Measurements from ENCODE around the gene IGSF8.
"Not testable (repeated sequence)": the region's sequence is repeated elsewhere in the genome, so short reads cannot be mapped to it uniquely, and the experiment has no call there.

IGSF8 gene

DNA sequence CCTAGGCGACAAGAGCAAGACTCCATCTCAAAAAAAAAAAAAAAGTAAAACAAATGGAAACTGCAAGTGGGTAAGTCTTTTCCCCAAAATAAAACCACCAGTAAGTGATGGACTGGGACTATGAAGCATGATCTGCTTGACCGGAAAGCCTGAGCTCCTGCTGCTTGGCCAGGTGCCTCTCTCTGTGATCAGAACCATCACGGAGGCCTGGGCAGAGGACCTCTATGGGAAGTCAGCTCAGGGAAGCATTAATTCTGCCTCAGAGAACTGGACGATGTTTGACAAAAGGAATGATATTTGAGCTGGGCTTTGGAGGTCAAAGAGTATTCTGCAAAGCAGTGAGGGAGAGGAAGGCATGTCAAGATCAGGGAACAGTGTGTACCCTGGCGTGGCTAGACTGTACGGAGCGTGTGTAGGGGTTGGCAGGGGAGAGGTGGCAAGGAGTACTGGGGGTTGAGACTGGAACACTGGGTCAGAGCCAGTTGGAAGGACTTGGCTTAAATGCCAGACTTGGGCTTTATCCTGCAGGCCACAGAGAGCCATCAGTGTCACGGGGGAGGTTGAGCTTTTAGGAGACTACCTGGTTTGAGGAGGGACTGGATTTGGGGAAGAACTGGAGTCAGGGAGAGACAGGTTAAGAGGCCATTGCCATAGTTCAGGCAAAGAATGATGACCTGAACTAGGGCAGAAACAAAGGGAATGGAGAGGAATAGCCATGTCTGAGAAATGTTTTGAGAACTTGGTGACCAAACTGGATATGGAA is 33.6 kb upstream of the IGSF8 start:
- Histone ChIP-seq H3K4me1 (ENCODE audit: insufficient read depth, low read length) (no peaks in the 10 kb centered on the region), H3K36me3 (ENCODE audit: insufficient read depth, low read length) (no peaks in the 10 kb centered on the region), H2AFZ (ENCODE audit: low read depth, low read length) (no peak overlapping the region)

DNA sequence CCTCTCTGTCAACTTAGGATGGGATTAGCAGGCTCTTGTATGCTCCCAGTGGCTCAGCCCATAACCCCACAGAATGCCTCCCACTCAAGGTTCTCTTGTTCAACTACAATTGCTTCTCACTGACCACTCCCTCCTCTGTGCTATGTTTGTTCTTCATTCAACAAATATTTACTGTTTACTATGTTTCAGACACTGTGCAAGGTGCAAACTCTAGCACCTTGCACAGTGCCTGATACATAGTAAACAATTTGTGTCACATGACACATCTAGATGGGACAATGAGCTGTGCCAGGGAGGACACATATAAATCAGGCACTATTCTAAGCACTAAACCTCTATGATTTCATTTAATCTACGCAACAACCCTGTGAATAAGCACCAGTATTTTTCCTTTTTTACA is 32.5 kb upstream of the IGSF8 start:
- Histone ChIP-seq H3K4me3 (ENCODE audit: low read length) (no peak overlapping the region), H2AFZ (ENCODE audit: low read depth, low read length) (no peak overlapping the region), H3K9me3 (ENCODE audit: low read length) (no peaks in the 10 kb centered on the region), H3K36me3 (ENCODE audit: insufficient read depth, low read length) (no peaks in the 10 kb centered on the region), H3K4me1 (ENCODE audit: insufficient read depth, low read length) (no peaks in the 10 kb centered on the region), H3K27me3 (ENCODE audit: insufficient read depth, low read length) (no peaks in the 10 kb centered on the region)

More for the DNA sequence above, 33.6 kb upstream of the IGSF8 start:
- no peaks in the 10 kb centered on the region for H3K27me3 ChIP-seq (ENCODE audit: insufficient read depth, low read length)
- H3K9me3 ChIP-seq (ENCODE audit: low read length) = peaks cover 3% of the 10 kb centered on the region
- no peak overlapping the region for H3K4me3 ChIP-seq (ENCODE audit: low read length)

DNA sequence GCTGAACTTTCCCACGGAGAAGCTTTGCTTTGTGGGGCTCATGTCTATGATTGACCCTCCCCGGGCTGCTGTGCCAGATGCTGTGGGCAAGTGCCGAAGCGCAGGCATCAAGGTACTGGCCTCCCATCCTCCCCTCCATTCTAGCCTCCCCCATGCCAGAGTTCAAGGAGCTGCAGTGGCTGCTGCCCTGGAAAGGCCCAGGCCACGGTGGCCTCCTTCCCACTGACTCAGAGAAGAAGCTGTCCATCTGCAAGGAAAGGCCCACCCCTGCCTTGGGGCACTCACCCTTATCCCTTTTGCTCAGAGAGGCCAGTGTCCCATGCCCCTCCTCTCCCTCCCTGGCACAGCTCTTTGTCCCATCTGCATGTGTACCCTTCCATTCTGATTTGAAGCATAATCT is 32.1 kb upstream of the IGSF8 start:
- Histone ChIP-seq H3K27me3 (ENCODE audit: insufficient read depth, low read length) (no peaks in the 10 kb centered on the region), H3K4me3 (ENCODE audit: low read length) (no peak overlapping the region), H3K36me3 (ENCODE audit: insufficient read depth, low read length) (no peaks in the 10 kb centered on the region), H3K4me1 (ENCODE audit: insufficient read depth, low read length) (no peaks in the 10 kb centered on the region), H3K9me3 (ENCODE audit: low read length) (no peaks in the 10 kb centered on the region), H2AFZ (ENCODE audit: low read depth, low read length) (no peak overlapping the region)

DNA sequence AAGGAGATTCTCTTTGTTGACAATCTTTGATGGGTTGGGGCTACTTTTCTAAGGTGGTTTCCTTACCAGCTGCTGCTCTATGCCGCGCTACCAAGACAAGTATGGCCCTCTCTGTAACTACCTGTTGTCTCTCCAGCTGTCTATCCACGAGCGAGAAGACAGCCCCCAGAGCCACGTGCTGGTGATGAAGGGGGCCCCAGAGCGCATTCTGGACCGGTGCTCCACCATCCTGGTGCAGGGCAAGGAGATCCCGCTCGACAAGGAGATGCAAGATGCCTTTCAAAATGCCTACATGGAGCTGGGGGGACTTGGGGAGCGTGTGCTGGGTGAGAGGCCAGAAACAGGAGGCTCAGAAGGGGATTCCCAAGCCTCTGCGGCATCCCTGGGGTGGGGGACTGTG is 31.5 kb upstream of the IGSF8 start:
- Histone ChIP-seq H2AFZ (ENCODE audit: low read depth, low read length) (no peak overlapping the region), H3K27me3 (ENCODE audit: insufficient read depth, low read length) (no peaks in the 10 kb centered on the region), H3K4me3 (ENCODE audit: low read length) (no peak overlapping the region), H3K36me3 (ENCODE audit: insufficient read depth, low read length) (no peaks in the 10 kb centered on the region), H3K4me1 (ENCODE audit: insufficient read depth, low read length) (no peaks in the 10 kb centered on the region), H3K9me3 (ENCODE audit: low read length) (no peaks in the 10 kb centered on the region)

DNA sequence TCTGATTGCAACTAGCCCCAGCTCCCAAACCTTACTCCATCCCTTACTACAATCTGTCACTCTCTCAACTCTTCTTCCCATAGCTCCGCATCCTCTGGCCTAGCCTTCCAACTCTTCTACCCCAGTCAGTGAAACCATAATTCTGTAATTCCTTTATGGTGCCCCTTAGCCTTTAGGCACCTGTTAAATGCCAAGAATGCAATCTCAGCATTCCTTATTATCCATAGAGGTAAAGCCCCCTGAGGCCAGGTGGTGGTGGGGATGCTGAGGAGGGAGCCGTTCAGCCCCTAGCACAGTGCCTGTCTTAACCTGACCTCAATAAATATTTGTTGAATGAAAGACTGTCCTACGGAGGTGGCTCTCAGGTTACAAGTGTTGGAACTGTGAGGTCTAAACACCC is 31.1 kb upstream of the IGSF8 start:
- Histone ChIP-seq H3K4me3 (ENCODE audit: low read length) (no peak overlapping the region), H3K4me1 (ENCODE audit: insufficient read depth, low read length) (no peaks in the 10 kb centered on the region), H2AFZ (ENCODE audit: low read depth, low read length) (no peak overlapping the region), H3K9me3 (ENCODE audit: low read length) (no peaks in the 10 kb centered on the region), H3K36me3 (ENCODE audit: insufficient read depth, low read length) (no peaks in the 10 kb centered on the region), H3K27me3 (ENCODE audit: insufficient read depth, low read length) (no peaks in the 10 kb centered on the region)

DNA sequence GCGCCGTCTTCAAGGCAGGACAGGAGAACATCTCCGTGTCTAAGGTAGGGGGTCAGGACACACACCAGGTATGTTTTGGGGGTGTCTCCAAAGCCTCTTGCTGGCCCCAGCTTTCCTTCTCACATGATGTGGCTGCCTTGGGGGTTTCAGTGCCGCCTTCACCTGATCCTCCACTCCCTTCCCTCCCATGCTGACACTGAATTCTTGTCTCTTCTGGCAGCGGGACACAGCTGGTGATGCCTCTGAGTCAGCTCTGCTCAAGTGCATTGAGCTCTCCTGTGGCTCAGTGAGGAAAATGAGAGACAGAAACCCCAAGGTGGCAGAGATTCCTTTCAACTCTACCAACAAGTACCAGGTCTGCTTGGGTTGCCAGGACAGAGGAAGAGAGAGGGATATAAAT is 30.6 kb upstream of the IGSF8 start:
- no peaks in the 10 kb centered on the region for H3K27me3 ChIP-seq (ENCODE audit: insufficient read depth, low read length)
- no peaks in the 10 kb centered on the region for H3K9me3 ChIP-seq (ENCODE audit: low read length)
- H3K36me3 ChIP-seq (ENCODE audit: insufficient read depth, low read length) = no peaks in the 10 kb centered on the region
- no peaks in the 10 kb centered on the region for H3K4me1 ChIP-seq (ENCODE audit: insufficient read depth, low read length)
- H2AFZ ChIP-seq (ENCODE audit: low read depth, low read length) = no peak overlapping the region
- no peak overlapping the region for H3K4me3 ChIP-seq (ENCODE audit: low read length)

DNA sequence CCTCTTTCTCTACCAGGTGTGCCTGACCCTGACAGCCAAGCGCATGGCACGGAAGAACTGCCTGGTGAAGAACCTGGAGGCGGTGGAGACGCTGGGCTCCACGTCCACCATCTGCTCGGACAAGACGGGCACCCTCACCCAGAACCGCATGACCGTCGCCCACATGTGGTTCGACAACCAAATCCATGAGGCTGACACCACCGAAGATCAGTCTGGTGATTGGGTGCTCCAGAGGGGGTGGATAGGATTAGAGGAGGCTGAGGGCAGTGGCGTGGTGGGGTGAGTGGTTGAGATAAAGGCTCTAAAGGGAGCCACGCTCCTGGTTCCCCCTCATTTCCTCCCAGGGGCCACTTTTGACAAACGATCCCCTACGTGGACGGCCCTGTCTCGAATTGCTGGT is 30.2 kb upstream of the IGSF8 start:
- Histone ChIP-seq H3K27me3 (ENCODE audit: insufficient read depth, low read length) (no peaks in the 10 kb centered on the region), H3K9me3 (ENCODE audit: low read length) (no peaks in the 10 kb centered on the region), H2AFZ (ENCODE audit: low read depth, low read length) (no peak overlapping the region), H3K36me3 (ENCODE audit: insufficient read depth, low read length) (no peaks in the 10 kb centered on the region), H3K4me3 (ENCODE audit: low read length) (no peak overlapping the region), H3K4me1 (ENCODE audit: insufficient read depth, low read length) (no peaks in the 10 kb centered on the region)

DNA sequence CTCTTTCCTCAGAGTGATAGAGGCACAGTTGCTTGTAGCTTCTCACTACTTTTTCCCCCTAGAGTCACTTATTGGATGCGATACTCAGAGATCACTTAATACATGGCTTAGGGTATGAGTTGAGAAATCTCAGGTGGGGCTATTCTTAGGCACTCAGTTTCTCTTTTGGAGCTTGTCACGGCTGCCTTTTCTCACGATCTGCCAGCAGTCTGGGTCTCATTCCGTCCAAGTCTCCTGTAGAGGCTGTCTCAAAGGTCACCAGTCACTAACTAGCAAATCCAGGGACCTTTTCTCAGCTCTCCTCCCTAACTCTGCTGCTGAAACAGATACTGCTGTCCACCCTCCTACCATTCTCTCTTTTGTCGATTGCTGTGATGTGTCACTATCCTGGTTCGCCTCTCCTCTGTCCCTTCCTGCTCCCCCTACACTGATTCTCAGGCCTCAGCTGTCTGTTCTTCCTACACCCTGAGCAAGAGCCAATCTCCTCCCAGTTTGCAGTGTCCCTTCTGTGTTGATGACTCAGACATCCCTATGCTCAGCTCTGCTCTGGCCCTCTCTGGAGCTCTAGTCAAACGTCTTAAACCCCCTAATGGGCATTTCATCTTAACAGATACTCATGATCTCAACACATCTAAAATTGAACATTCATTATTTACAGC is 29.6 kb upstream of the IGSF8 start:
- no peak overlapping the region for H3K4me3 ChIP-seq (ENCODE audit: low read length)
- no peaks in the 10 kb centered on the region for H3K36me3 ChIP-seq (ENCODE audit: insufficient read depth, low read length)
- H3K4me1 ChIP-seq (ENCODE audit: insufficient read depth, low read length) = no peaks in the 10 kb centered on the region
- H2AFZ ChIP-seq (ENCODE audit: low read depth, low read length) = no peak overlapping the region
- no peaks in the 10 kb centered on the region for H3K9me3 ChIP-seq (ENCODE audit: low read length)
- no peaks in the 10 kb centered on the region for H3K27me3 ChIP-seq (ENCODE audit: insufficient read depth, low read length)

DNA sequence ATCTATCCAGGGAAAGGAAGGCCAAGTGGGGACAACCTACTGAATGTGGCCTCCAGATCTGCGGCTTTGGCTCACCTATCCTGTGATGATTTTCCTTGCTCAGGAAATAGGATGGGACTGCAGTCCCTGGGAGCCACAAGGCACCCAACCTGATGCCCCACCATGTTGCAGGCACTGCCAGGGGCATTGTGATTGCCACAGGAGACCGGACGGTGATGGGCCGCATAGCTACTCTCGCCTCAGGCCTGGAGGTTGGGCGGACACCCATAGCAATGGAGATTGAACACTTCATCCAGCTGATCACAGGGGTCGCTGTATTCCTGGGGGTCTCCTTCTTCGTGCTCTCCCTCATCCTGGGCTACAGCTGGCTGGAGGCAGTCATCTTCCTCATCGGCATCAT is 29.0 kb upstream of the IGSF8 start:
- Histone ChIP-seq H3K4me1 (ENCODE audit: insufficient read depth, low read length) (no peaks in the 10 kb centered on the region), H3K9me3 (ENCODE audit: low read length) (no peaks in the 10 kb centered on the region), H3K27me3 (ENCODE audit: insufficient read depth, low read length) (no peaks in the 10 kb centered on the region), H2AFZ (ENCODE audit: low read depth, low read length) (no peak overlapping the region), H3K36me3 (ENCODE audit: insufficient read depth, low read length) (no peaks in the 10 kb centered on the region), H3K4me3 (ENCODE audit: low read length) (no peak overlapping the region)

DNA sequence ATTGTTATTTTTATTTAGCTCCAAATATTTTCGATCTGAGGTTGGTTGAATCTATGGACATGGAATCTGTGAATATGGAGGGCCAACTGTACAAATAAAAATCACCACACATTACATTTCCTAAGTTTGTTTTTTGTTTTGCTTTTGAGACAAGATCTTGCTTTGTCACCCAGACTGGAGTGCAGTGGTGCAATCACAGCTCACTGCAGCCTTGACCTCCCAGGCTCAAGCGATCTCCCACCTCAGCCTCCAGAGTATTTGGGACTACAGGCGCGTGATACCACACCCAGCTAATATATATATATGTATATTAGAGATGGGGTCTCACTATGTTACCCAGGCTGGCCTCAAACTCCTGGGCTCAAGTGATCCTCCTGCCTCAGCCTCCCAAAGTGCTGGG is 27.9 kb upstream of the IGSF8 start:
- not testable (repeated sequence) for H3K27me3 ChIP-seq (ENCODE audit: insufficient read depth, low read length); H2AFZ ChIP-seq (ENCODE audit: low read depth, low read length); H3K4me3 ChIP-seq (ENCODE audit: low read length); H3K36me3 ChIP-seq (ENCODE audit: insufficient read depth, low read length); H3K9me3 ChIP-seq (ENCODE audit: low read length); H3K4me1 ChIP-seq (ENCODE audit: insufficient read depth, low read length)

DNA sequence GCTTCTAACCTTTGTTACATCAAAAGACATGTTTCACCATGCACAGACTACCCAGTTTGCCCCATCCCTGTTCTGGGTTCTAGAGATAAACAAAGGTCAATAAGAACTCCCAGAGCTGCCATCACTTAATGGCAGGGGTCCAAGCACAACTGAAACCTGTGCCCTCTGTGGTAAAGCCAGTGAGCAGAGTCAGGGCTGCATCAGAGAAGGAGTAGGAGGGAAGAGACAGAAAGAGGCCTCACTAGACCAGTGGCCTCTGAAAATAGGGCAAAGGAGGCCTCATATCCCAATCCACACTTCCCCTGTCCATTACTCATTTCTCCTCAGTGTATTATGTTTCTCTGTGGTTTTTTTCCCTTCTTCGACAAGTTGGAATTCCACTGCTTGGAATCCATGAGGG is 27.3 kb upstream of the IGSF8 start:
- Histone ChIP-seq H3K4me3 (ENCODE audit: low read length) (no peak overlapping the region), H3K4me1 (ENCODE audit: insufficient read depth, low read length) (no peaks in the 10 kb centered on the region), H3K9me3 (ENCODE audit: low read length) (no peaks in the 10 kb centered on the region)

DNA sequence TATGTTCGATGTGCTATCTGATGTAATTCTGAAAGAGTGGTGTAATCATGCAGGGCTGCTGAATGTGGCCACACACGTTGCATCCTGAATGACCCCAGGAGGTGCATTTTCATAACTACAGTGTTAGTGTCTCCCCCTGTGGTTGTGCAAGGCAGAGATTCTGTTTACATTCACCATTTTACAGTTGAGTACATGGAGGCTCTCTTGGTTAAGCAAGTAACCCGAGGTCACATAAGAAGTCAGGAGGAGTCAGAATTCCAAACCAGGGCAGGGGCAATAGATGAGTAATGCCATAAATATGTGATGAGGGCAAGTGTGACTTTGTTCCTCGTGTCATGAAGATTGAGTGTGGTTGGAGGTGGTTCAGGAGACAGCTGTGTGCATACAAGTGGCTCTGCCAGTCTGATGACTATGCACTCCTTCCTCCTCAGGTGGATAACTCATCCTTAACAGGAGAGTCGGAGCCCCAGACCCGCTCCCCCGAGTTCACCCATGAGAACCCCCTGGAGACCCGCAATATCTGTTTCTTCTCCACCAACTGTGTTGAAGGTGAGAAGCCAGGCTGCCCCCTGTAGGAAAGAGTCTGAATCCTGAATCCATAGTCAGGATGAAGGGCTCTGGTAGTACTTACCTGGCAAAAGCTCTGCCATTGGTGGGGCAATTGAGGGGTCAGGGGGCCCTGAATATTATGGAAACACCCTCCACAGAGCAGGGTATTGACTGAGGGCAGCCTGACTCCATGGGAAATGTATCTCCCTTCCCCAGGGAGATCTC is 26.5 kb upstream of the IGSF8 start:
- H3K4me1 ChIP-seq (ENCODE audit: insufficient read depth, low read length) = no peaks in the 10 kb centered on the region
- H3K36me3 ChIP-seq (ENCODE audit: insufficient read depth, low read length) = no peaks in the 10 kb centered on the region

More for the DNA sequence above, 27.3 kb upstream of the IGSF8 start:
- no peaks in the 10 kb centered on the region for H3K27me3 ChIP-seq (ENCODE audit: insufficient read depth, low read length)
- no peaks in the 10 kb centered on the region for H3K36me3 ChIP-seq (ENCODE audit: insufficient read depth, low read length)
- H2AFZ ChIP-seq (ENCODE audit: low read depth, low read length) = no peak overlapping the region

DNA sequence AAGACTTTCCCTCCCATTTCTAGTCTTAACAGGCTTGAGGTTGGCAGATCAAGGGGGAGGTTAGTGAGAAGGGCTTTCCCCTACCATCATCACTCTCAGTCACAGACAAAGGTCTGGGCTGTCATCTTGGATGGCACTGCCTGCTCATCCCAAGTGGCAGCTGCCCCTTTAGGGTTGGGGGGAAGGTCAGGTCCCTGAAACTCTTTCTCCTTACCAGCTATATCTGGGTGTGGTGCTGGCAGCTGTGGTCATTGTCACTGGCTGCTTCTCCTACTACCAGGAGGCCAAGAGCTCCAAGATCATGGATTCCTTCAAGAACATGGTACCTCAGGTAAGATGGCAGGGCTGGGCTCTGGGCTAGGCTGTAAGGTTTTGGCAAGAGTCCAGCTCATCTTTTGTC is 25.3 kb upstream of the IGSF8 start:
- Histone ChIP-seq H3K27me3 (ENCODE audit: insufficient read depth, low read length) (no peaks in the 10 kb centered on the region), H3K4me1 (ENCODE audit: insufficient read depth, low read length) (no peaks in the 10 kb centered on the region), H3K4me3 (ENCODE audit: low read length) (no peak overlapping the region), H3K36me3 (ENCODE audit: insufficient read depth, low read length) (no peaks in the 10 kb centered on the region), H2AFZ (ENCODE audit: low read depth, low read length) (no peak overlapping the region), H3K9me3 (ENCODE audit: low read length) (no peaks in the 10 kb centered on the region)

More for the DNA sequence above, 26.5 kb upstream of the IGSF8 start:
- Histone ChIP-seq H3K9me3 (ENCODE audit: low read length) (no peaks in the 10 kb centered on the region), H2AFZ (ENCODE audit: low read depth, low read length) (no peak overlapping the region), H3K27me3 (ENCODE audit: insufficient read depth, low read length) (no peaks in the 10 kb centered on the region), H3K4me3 (ENCODE audit: low read length) (no peak overlapping the region)

Data from neuron (in vitro differentiated cells).